Measurements from ENCODE around the gene APRT.

APRT gene

DNA sequence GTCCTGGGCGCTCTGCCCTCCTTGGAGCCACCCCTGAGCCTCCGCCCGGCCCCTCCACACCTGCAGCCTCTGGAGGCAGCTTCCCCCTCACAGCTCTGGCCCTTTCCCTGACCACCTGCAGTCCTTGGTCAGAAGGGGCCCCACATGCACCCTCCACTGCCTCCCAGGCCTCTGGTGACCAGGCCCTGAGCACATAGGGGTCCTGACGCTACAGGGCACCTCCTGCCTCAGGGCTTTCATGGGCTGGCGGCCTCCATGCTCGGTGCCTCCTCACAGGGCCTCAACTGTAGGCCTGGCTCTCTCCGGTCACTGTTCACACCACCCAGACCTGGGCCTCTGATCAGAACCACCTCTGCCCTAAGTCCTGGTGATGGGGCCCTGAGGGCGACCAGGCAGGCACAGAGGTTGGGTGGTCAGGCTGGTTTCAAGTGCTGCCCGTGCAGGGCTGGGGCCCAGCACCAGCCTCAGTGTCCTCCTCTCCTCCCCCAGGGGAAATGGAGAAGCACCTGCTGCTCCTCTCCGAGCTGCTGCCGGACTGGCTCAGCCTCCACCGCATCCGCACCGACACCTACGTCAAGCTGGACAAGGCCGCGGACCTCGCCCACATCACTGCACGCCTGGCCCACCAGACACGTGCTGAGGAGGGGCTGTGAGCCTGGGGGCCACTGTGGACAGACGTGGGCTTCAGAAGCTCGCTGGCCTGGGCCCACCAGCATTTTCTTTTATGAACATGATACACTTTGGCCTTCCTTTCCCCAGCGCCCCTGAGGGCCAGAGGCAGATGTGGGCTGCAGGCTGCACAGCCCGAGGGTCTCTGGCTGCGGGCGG lies 3.9 kb downstream of the APRT start:
- DNase-seq (ENCODE audit: low spot score), result no peak

- no peak for DNase-seq (ENCODE audit: low spot score)
Measured at GRCh38 chr16:88807142-88807625, 4.5 kb downstream of the APRT start.

GRCh38 chr16:88806491-88807111 lies 5.1 kb downstream of the APRT start:
- DNase-seq (ENCODE audit: low spot score), result no peak

GRCh38 chr16:88805887-88806393 lies 5.8 kb downstream of the APRT start:
- no peak for DNase-seq (ENCODE audit: low spot score)

GRCh38 chr16:88805340-88805715 lies 6.4 kb downstream of the APRT start:
- DNase-seq (ENCODE audit: low spot score), result no peak

DNA sequence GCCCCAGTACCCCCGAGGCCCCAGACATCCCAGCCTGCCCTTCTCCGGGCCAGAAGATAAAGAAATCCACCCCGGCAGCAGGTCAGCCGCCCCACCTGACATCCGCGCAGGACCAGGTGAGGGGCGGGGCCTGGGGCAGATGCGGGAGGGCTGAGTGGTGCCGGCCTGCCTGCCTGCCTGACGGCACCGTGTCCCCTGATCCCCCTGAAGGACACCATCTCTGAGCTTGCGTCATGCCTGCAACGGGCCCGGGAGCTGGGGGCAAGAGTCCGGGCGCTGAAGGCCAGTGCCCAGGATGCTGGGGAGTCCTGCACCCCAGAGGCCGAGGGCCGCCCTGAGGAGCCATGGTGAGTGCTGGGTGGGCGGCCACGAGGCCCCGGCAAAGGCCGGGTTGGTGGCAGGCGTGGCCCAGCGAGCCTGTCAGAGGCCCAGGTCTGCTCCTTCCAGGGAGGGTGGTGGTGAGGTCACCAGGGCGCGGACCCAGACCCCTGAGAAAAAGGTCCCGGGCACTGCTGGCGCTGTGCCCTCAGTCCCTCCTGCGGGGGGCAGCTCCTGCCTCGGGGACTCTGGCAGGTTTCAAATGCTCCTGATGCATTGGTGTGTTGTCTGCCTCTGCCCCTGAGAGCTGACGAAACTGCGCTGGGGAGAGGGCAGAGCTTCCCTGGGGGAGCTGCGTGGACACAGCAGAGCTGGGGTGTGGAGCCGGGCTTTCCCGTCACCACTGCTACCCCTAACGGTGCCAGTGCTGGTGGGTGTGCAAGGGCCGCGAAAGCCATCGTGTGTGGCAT lies 7.0 kb downstream of the APRT start:
- peak; percentile 52 for DNase-seq (ENCODE audit: low spot score)

DNA sequence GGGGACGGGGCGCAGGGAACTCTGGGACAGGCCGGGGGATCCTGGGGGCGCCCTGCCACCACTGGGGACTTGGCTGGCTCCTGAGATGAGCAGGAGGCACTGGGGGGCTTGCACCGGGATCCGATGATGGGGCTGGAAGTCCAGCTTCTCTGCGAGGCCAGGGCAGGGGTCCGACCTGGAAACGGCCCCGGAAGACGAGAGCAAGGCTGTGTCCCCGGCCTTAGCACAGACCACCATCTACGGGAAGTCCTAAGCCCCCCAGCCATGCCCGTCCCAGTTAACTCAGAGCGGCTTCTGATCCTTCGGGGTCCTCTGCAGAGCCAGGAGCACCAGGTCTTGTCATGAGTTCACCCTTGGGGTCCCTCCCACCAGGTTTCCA lies 7.6 kb downstream of the APRT start:
- no peak for DNase-seq (ENCODE audit: low spot score)

DNA sequence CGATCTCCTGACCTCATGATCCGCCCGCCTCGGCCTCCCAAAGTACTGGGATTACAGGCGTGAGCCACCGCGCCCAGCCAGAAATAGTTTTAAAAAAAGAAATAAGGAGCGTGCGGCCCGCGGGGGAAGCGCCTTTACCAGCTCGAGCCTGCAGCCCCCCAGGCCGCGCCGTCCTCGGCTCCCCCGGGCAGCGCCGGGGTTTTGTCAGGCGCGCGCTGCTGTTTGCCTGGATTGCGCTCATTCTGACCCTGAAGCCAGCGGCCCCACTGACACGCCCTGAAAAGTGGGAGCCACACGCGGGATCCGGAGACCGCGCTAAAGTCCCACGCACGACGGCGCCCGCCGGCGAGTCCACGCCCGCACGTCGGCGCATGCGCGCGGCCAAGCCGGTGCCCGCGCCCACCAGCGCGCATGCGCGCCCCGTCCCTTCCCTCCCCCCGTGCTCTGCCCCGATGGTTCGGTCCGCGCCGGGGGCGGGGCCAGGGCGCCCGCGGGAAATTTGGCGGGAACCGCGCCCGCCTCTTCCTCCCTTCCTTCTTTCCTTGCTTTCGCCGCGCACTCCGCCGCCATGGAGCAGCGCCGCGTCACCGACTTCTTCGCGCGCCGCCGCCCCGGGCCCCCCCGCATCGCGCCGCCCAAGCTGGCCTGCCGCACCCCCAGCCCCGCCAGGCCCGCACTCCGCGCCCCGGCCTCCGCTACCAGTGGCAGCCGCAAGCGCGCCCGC lies 8.3 kb downstream of the APRT start, which contains the start of gene CDT1:
TSS of gene CDT1 (plus strand) at position 526 of the 724 bp plus-strand sequence. CDS start at position 569, 43 bp downstream.
- DNase-seq (ENCODE audit: low spot score), result peak; percentile 84

DNA sequence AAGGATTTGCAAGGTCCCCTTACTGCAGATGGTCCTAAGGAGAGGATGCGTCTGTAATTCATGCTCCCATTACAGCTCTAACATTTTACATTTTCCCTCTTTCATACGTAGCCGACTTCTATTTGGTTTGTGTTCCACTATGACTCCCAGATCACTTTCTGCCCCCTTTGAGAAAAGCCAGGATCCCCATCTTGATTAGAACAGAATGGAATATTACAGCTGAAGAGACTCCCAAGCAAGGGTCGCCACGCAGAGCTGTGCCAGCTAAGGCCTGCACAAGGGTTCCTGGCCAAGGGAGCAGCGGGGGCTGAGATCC lies 11.5 kb downstream of the APRT start:
- DNase-seq (ENCODE audit: low spot score), result no peak

- peak; percentile 73 for DNase-seq (ENCODE audit: low spot score)
Measured at GRCh38 chr16:88799569-88800276, 12.0 kb downstream of the APRT start.

GRCh38 chr16:88798772-88799455 lies 12.8 kb downstream of the APRT start:
- DNase-seq (ENCODE audit: low spot score), result peak; percentile 84

DNA sequence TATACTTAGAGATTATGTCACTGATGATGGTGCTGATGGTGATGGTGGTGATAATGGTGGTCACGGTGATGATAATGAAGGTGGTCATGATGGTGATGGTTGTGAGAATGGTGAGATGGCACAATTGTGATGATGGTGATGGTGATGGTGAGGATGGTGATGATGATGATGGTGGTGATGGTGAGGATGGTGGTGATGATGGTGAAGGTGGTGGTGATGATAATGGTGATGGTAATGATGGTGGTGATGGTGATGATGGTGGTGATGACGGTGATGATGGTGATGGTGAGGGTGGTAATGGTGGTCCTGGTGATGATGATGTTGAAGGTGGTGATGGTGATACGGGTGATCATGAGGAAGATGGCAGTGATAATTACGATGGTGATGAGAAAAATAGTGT lies 13.7 kb downstream of the APRT start:
- DNase-seq (ENCODE audit: low spot score), result no peak

GRCh38 chr16:88796278-88796677 lies 15.4 kb downstream of the APRT start:
- no peak for DNase-seq (ENCODE audit: low spot score)

DNA sequence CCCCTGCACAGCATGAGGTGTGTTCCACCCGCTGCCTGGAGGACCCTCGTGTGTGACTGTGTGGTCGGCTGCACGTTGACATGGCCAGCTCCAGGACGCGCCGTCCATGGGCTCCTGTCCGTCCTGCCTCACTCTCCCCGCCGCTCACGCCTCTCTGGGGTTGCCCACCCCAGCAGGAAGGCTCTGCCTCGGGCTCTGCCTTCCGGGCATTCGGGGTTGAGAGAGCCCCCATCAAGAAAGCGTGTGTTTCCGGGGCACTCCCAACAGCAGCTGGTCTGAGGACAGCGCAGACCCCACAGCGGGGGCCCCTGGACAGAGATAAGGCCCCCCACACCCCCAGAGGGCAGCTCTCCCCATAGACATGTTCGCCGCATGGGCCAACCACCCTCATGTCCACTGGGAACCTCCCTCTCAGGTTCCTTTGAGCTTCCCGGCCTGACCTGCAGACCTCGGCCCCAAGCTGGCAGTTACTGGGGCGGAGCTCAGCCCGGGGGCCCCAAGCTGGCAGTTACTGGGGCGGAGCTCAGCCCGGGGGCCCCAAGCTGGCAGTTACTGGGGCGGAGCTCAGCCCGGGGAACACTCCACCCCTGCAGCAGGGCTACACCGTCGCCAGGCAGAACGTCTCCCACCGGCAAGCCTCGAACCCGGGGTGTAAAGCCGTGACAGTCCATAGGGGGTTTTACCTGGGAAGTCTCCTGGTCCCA lies 18.3 kb downstream of the APRT start:
- no peak for DNase-seq (ENCODE audit: low spot score)

- DNase-seq (ENCODE audit: low spot score), result no peak
Measured at GRCh38 chr16:88792668-88793250, 19.0 kb downstream of the APRT start.

DNA sequence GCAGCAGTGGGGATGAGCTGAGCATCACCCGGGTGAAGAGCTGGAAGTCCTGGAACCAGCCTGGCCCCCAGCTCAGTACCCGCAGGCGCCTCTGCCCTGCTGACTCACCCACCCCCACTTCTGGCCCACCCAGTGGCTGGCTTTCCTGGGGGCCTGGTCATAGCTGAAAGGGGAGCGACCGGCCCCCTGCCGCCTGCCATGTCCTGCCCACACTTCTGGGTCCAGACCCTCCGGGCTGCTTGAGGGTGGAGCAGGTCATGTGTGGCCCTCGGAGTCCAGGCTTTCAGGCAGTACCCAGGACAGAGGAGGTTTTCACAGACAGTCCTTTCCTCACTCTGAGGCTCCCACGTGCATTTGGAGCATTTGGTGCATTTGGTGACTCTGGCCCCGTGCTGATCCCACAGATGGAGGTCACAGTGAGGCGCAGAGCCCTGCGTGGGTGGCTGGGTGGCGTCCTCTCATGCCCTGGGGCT lies 19.6 kb downstream of the APRT start:
- DNase-seq (ENCODE audit: low spot score), result no peak

DNA sequence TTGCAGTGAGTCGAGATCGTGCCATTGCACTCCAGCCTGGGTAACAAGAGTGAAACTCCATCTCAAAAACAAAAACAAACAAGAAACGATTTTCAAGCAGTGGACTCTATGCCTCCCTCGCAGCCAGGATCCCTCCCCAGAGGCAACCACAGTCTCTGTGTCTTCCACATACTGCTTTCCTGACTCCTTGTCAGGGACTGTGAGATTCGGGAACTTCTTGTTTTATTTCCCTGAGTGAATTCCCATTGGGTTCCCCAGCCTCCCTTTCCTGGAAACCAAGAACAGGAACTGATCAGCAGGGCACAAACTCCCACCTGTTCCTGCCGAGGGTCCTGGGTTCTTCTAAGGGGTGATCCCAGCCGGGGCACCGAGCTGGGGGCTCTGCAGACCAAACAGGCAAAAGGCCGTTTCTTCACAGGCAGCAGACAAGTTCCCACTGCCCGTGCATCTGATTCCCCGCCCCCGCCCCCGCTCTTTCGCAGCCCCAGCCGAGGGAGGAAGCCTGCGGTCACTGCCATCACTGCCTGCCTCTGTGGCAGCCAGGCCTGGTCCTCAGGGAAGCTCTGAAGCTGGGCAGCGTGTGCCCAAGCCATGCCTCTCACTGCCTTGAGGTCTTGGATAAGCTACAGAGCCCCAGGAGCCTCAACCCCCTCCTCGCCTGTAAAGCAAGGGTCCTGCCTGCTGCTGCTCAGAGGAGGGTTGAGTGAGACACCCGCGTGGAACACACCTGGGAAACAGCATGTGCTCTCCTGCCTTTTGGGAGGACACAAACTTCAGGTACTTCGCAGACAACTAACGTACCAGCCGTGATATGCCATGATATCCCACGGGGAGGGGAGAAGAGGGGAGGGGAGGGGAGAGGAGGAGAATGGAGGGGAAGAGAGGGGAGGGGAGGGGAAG lies 21.2 kb downstream of the APRT start:
- DNase-seq (ENCODE audit: low spot score), result no peak

DNA sequence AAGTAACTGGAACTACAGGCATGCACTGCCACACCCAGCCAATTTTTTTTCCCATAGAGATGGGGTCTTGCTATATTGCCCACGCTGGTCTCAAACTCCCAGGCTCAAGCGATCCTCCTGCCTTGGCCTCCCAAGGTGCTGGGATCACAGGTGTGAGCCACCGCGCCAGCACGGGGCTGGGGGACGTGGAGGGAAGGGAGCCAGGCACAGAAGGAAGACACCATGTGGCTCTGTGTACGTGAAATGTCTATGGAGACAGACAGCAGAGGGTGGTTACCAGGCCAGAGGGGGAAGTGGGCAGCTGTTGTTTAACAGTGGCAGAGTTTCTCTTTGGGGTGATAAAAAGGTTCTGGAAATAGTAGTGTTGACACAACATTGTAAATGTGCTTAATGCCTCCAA lies 22.1 kb downstream of the APRT start:
- DNase-seq (ENCODE audit: low spot score), result no peak
